ENCODE results near the gene CFAP157. TPM values are rescaled to one million over a fixed set of nuclear protein-coding genes. Genes with fewer than 3 reads are reported as not detected.

The CFAP157 gene
- total RNA-seq, 1 experiment from 2014 or later, result not detected

- CTCF ChIA-PET, result interaction anchor here (0.8 kb wide), 1 partner anchor 42 kb away, joined by 4 read pairs; no protein-coding TSS in a partner anchor
- intact Hi-C loops (cut with micrococcal nuclease), result no loop called here
Observed at GRCh38 chr9:127692071-127692470, 14.7 kb upstream of the CFAP157 start.

GRCh38 chr9:127693143-127693542, 13.6 kb upstream of the CFAP157 start:
- ChIA-PET POLR2A (interaction anchor here (0.9 to 1.2 kb wide), 3 partner anchors 12 to 56 kb away, joined by 3 read pairs; no protein-coding TSS in a partner anchor), CTCF (no interaction called here)
- H3K27me3 Mint-ChIP-seq (ENCODE audit: insufficient read depth, unreplicated experiment), result no peaks in the 10 kb centered on the region
- no peak for TF ChIP-seq CTCF (IDR thresholded peaks at IDR 0.05; ENCODE audit: unreplicated experiment)
- BruUV-seq (replicated peaks), result no TSS peak
- no peaks in the 10 kb centered on the region for H3K4me1 Mint-ChIP-seq (ENCODE audit: insufficient read depth, unreplicated experiment)
- no peak for DNase-seq (ENCODE audit: unreplicated experiment)
- H3K36me3 Mint-ChIP-seq (ENCODE audit: insufficient read depth, unreplicated experiment), result peaks cover 3% of the 10 kb centered on the region
- H3K4me3 Mint-ChIP-seq (ENCODE audit: unreplicated experiment), result no peak overlapping the region
- intact Hi-C loops (cut with micrococcal nuclease), result no loop called here
- H3K9me3 Mint-ChIP-seq (ENCODE audit: unreplicated experiment), result no peaks in the 10 kb centered on the region
- no peak overlapping the region for H3K27ac Mint-ChIP-seq (ENCODE audit: low read depth, unreplicated experiment)

More at GRCh38 chr9:127692071-127692470, 14.7 kb upstream of the CFAP157 start:
- POLR2A ChIA-PET, result interaction anchor here (0.6 to 1.2 kb wide), 4 partner anchors 11 to 55 kb away, joined by 3 read pairs; no protein-coding TSS in a partner anchor
- H3K4me1 Mint-ChIP-seq (ENCODE audit: insufficient read depth, unreplicated experiment), result no peaks in the 10 kb centered on the region
- BruUV-seq (replicated peaks), result no TSS peak
- no peak overlapping the region for H3K4me3 Mint-ChIP-seq (ENCODE audit: unreplicated experiment)
- H3K27me3 Mint-ChIP-seq (ENCODE audit: insufficient read depth, unreplicated experiment), result no peaks in the 10 kb centered on the region
- TF ChIP-seq CTCF (IDR thresholded peaks at IDR 0.05; ENCODE audit: unreplicated experiment), result no peak
- H3K36me3 Mint-ChIP-seq (ENCODE audit: insufficient read depth, unreplicated experiment), result no peaks in the 10 kb centered on the region
- no peak overlapping the region for H3K27ac Mint-ChIP-seq (ENCODE audit: low read depth, unreplicated experiment)
- no peak for DNase-seq (ENCODE audit: unreplicated experiment)
- no peaks in the 10 kb centered on the region for H3K9me3 Mint-ChIP-seq (ENCODE audit: unreplicated experiment)

GRCh38 chr9:127693697-127694096, 13.1 kb upstream of the CFAP157 start:
- Mint-ChIP-seq H3K9me3 (ENCODE audit: unreplicated experiment) (no peaks in the 10 kb centered on the region), H3K4me3 (ENCODE audit: unreplicated experiment) (no peak overlapping the region), H3K27me3 (ENCODE audit: insufficient read depth, unreplicated experiment) (no peaks in the 10 kb centered on the region), H3K4me1 (ENCODE audit: insufficient read depth, unreplicated experiment) (no peaks in the 10 kb centered on the region), H3K27ac (ENCODE audit: low read depth, unreplicated experiment) (no peak overlapping the region), H3K36me3 (ENCODE audit: insufficient read depth, unreplicated experiment) (peaks cover 7% of the 10 kb centered on the region)
- ChIA-PET CTCF (interaction anchor here (0.6 kb wide), 1 partner anchor 103 kb away, joined by 3 read pairs; no protein-coding TSS in a partner anchor), POLR2A (interaction anchor here (0.8 kb wide), 1 partner anchor 12 kb away, joined by 4 read pairs; no protein-coding TSS in a partner anchor)
- intact Hi-C loops (cut with micrococcal nuclease), result no loop called here
- BruUV-seq (replicated peaks), result no TSS peak
- no peak for DNase-seq (ENCODE audit: unreplicated experiment)
- no peak for TF ChIP-seq CTCF (IDR thresholded peaks at IDR 0.05; ENCODE audit: unreplicated experiment)

DNA sequence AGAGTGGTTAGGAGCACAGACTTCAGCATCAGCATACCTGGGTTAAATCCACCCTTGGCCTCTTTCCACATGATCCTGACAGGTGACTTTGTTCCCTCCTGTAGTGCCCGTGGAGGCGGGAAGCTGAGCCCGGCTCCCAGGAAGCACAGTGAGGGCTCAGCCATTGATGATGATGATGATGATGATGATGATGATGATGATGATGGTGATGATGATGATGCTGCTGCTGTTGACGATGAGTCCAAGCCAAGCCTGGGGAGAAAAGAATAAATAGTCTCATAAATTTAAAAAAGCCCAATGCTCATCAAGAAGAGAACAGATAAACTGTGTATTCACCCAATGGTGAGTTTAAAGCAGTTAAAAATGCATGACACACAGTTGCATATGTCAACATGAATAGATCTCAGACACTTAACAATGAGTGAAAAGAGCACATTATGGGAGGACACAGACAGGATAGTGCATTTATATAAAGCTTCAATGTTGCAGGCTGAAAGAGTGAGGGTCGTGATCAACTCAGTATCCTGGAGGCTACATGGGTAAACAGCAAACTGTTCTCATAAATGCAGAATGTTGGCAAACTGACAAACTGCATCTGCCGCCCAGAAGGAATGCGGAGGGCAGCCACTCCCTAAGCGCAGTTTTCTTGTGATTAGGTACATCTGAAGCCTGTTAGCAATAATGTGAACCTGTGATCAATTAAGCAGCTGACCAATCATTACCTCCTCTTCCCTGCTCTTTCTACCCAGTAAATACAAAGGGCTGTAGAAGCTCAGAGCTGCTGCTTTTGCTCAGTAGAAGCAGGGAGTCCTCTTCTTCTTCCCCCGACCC, 11.7 kb upstream of the CFAP157 start:
- no peak overlapping the region for H3K27ac Mint-ChIP-seq (ENCODE audit: low read depth, unreplicated experiment)
- H3K9me3 Mint-ChIP-seq (ENCODE audit: unreplicated experiment), result no peaks in the 10 kb centered on the region
- no peak for DNase-seq (ENCODE audit: unreplicated experiment)
- H3K36me3 Mint-ChIP-seq (ENCODE audit: insufficient read depth, unreplicated experiment), result peaks cover 7% of the 10 kb centered on the region
- no peaks in the 10 kb centered on the region for H3K27me3 Mint-ChIP-seq (ENCODE audit: insufficient read depth, unreplicated experiment)
- H3K4me3 Mint-ChIP-seq (ENCODE audit: unreplicated experiment), result no peak overlapping the region
- no TSS peak for BruUV-seq (replicated peaks)
- peaks cover 7% of the 10 kb centered on the region for H3K4me1 Mint-ChIP-seq (ENCODE audit: insufficient read depth, unreplicated experiment)
- intact Hi-C loops (cut with micrococcal nuclease), result no loop called here
- CTCF ChIA-PET, result no interaction called here
- TF ChIP-seq CTCF (IDR thresholded peaks at IDR 0.05; ENCODE audit: unreplicated experiment), result no peak
- POLR2A ChIA-PET, result no interaction called here
